NK-92 (cell line): Measurements from ENCODE around the gene MAP4K5.
"Not testable (repeated sequence)": the region's sequence is repeated elsewhere in the genome, so short reads cannot be mapped to it uniquely, and the experiment has no call there.

Source experiments
- DNase-seq: peaks from one replicate; lab custom pipeline; 2025; ENCODE audit not compliant: unreplicated experiment; lab: John Stamatoyannopoulos, UW

MAP4K5 gene

GRCh38 chr14:50532502-50533240 lies at the start of gene MAP4K5:
TSS of gene MAP4K5 (minus strand) at chr14:50532569. CDS start at chr14:50532049, 520 bp downstream.
- DNase-seq = peak; percentile 7

GRCh38 chr14:50578433-50578832 lies 46.1 kb upstream of the MAP4K5 start:
- DNase-seq = no peak

GRCh38 chr14:50577982-50578381 lies 45.6 kb upstream of the MAP4K5 start:
- no peak for DNase-seq

GRCh38 chr14:50575769-50576168 lies 43.4 kb upstream of the MAP4K5 start:
- no peak for DNase-seq

- no peak for DNase-seq
Measured at GRCh38 chr14:50573862-50574261, 41.5 kb upstream of the MAP4K5 start.

- DNase-seq = no peak
Measured at GRCh38 chr14:50569714-50570274, 37.4 kb upstream of the MAP4K5 start.

- DNase-seq = no peak
Measured at GRCh38 chr14:50562841-50563240, 30.5 kb upstream of the MAP4K5 start.

GRCh38 chr14:50560931-50561285 lies 28.5 kb upstream of the MAP4K5 start:
- no peak for DNase-seq

- DNase-seq = no peak
Measured at GRCh38 chr14:50559990-50560930, 27.9 kb upstream of the MAP4K5 start, which contains the start of gene ATL1. TSS of gene ATL1 (plus strand) at chr14:50560145. CDS start at chr14:50560266, 121 bp downstream.

- not testable (repeated sequence) for DNase-seq
Measured at GRCh38 chr14:50552796-50553195, 20.4 kb upstream of the MAP4K5 start.

GRCh38 chr14:50551877-50552276 lies 19.5 kb upstream of the MAP4K5 start:
- no peak for DNase-seq

- no peak for DNase-seq
Measured at GRCh38 chr14:50550294-50550693, 17.9 kb upstream of the MAP4K5 start.

GRCh38 chr14:50545618-50546017 lies 13.2 kb upstream of the MAP4K5 start:
- DNase-seq = no peak

GRCh38 chr14:50544911-50545310 lies 12.5 kb upstream of the MAP4K5 start:
- no peak for DNase-seq

GRCh38 chr14:50542941-50543418 lies 10.6 kb upstream of the MAP4K5 start:
- DNase-seq = no peak

- no peak for DNase-seq
Measured at GRCh38 chr14:50541159-50541567, 8.8 kb upstream of the MAP4K5 start.

- DNase-seq = no peak
Measured at GRCh38 chr14:50539051-50539450, 6.7 kb upstream of the MAP4K5 start.

GRCh38 chr14:50538034-50538433 lies 5.7 kb upstream of the MAP4K5 start:
- DNase-seq = not testable (repeated sequence)

GRCh38 chr14:50534997-50535396 lies 2.6 kb upstream of the MAP4K5 start:
- no peak for DNase-seq

- DNase-seq = no peak
Measured at GRCh38 chr14:50534416-50534815, 2.0 kb upstream of the MAP4K5 start.

GRCh38 chr14:50533806-50534205 lies 1.4 kb upstream of the MAP4K5 start:
- DNase-seq = no peak
